B cell (primary cell): ENCODE measurements around the gene FKBP9.
"Not testable (repeated sequence)": the region's sequence is repeated elsewhere in the genome, so short reads cannot be mapped to it uniquely, and the experiment has no call there.

Experiments used
- EZH2 ChIP-seq: IDR thresholded peaks from 2 replicates; pipeline ENCODE4 v1.6.1; 2012; ENCODE audit warnings: borderline replicate concordance, low read depth, mild to moderate bottlenecking, moderate library complexity, low read length; ENCODE audit not compliant: insufficient read depth, poor library complexity, severe bottlenecking
- TF ChIP-seq, protein P1 (sequence below): fragments of 200-600 bp; IDR thresholded peaks from one replicate; pipeline ENCODE4 v1.8.0; 2022; ENCODE audit warnings: antibody characterized with exemption, mild to moderate bottlenecking

DNA sequence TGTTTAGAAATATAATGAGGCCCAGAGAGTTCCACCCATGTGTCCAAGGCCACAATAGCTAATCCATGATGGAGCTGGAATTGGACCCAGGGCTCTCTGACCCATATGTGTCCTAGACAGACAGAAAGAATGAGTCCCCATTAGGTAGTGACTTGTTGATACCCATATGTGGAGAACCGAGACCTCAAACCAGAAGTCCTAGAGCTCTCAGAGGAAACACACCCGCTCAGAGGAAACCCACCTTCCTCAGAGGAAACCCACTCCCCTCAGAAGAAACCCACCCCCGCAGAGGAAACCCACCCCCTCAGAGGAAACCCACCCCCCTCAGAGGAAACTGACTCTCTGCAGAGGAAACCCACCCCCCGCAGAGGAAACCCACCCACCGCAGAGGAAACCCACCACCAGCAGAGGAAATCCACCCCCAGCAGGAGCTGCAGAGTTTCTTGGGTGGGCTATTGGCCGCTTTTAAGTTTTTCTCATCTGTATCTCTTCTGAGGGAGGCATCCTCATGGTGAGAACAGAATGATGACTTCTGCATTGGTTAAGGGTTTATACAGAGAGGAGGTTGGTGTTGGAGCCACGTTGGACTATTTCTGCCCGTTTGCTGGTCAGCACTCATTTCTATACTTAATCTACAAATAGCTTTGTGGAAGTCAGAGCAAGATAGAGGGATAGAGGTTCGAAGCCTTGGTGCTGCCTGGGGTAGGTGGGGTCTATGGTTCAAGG is 34.9 kb downstream of the FKBP9 start:
- TF ChIP-seq, protein P1, sequence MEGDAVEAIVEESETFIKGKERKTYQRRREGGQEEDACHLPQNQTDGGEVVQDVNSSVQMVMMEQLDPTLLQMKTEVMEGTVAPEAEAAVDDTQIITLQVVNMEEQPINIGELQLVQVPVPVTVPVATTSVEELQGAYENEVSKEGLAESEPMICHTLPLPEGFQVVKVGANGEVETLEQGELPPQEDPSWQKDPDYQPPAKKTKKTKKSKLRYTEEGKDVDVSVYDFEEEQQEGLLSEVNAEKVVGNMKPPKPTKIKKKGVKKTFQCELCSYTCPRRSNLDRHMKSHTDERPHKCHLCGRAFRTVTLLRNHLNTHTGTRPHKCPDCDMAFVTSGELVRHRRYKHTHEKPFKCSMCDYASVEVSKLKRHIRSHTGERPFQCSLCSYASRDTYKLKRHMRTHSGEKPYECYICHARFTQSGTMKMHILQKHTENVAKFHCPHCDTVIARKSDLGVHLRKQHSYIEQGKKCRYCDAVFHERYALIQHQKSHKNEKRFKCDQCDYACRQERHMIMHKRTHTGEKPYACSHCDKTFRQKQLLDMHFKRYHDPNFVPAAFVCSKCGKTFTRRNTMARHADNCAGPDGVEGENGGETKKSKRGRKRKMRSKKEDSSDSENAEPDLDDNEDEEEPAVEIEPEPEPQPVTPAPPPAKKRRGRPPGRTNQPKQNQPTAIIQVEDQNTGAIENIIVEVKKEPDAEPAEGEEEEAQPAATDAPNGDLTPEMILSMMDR = not testable (repeated sequence)
- not testable (repeated sequence) for TF ChIP-seq EZH2
